ENCODE results near the gene QPRT.
"Not testable (repeated sequence)": the region's sequence is repeated elsewhere in the genome, so short reads cannot be mapped to it uniquely, and the experiment has no call there.

QPRT gene

DNA sequence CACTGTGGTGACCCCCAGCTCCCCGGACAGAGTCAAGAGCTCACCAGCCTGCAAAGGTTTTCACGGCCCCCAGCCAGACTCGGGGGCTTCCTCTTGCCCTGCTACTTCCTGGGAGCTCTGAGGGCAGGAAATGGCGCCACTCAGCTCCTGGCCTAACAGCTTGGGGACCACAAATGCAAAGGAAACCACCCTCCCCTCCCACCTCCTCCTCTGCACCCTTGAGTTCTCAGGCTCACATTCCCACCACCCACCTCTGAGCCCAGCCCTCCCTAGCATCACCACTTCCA lies 16.3 kb upstream of the QPRT start:
- ChIA-PET CTCF (interaction anchor here (1.3 to 3.3 kb wide), 7 partner anchors 10 to 127 kb away, joined by 4 to 14 read pairs (median 6); partner anchors contain the start of gene KIF22), POLR2A (interaction anchor here (0.7 to 1.3 kb wide), 4 partner anchors 11 to 509 kb away, joined by 3 read pairs; partner anchors contain the start of gene QPRT)
- DNase-seq (ENCODE audit: extremely low spot score): peak; percentile 75
- TF ChIP-seq, protein P1, sequence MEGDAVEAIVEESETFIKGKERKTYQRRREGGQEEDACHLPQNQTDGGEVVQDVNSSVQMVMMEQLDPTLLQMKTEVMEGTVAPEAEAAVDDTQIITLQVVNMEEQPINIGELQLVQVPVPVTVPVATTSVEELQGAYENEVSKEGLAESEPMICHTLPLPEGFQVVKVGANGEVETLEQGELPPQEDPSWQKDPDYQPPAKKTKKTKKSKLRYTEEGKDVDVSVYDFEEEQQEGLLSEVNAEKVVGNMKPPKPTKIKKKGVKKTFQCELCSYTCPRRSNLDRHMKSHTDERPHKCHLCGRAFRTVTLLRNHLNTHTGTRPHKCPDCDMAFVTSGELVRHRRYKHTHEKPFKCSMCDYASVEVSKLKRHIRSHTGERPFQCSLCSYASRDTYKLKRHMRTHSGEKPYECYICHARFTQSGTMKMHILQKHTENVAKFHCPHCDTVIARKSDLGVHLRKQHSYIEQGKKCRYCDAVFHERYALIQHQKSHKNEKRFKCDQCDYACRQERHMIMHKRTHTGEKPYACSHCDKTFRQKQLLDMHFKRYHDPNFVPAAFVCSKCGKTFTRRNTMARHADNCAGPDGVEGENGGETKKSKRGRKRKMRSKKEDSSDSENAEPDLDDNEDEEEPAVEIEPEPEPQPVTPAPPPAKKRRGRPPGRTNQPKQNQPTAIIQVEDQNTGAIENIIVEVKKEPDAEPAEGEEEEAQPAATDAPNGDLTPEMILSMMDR (IDR thresholded peaks at IDR 0.05; ENCODE audit: control extremely low read depth, extremely low read depth, low read depth, missing control alignments): no peak

GRCh38 chr16:29663016-29663806 lies 15.8 kb upstream of the QPRT start, which contains the start of gene SPN:
Gene SPN, plus strand, starts transcription at chr16:29663247. Its CDS starts 482 bp downstream, at chr16:29663729.
- TF ChIP-seq, protein P1 (IDR thresholded peaks at IDR 0.05; ENCODE audit: control extremely low read depth, extremely low read depth, low read depth, missing control alignments): no peak
- DNase-seq (ENCODE audit: extremely low spot score): peak; percentile 84
- ChIA-PET POLR2A (interaction anchor here (0.7 to 1.3 kb wide), 4 partner anchors 9 to 37 kb away, joined by 3 read pairs; partner anchors contain the start of gene QPRT), CTCF (interaction anchor here (1.3 to 3.3 kb wide), 8 partner anchors 10 to 127 kb away, joined by 4 to 14 read pairs (median 6); partner anchors contain the start of gene KIF22)

DNA sequence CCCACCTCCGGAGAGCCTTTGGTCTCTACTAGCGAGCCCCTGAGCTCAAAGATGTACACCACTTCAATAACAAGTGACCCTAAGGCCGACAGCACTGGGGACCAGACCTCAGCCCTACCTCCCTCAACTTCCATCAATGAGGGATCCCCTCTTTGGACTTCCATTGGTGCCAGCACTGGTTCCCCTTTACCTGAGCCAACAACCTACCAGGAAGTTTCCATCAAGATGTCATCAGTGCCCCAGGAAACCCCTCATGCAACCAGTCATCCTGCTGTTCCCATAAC lies 15.2 kb upstream of the QPRT start:
- peak; percentile 40 for DNase-seq (ENCODE audit: extremely low spot score)
- TF ChIP-seq, protein P1 (IDR thresholded peaks at IDR 0.05; ENCODE audit: control extremely low read depth, extremely low read depth, low read depth, missing control alignments): no peak
- ChIA-PET POLR2A (interaction anchor here (1.1 to 1.3 kb wide), 2 partner anchors 10 to 12 kb away, joined by 3 read pairs; no protein-coding TSS in a partner anchor), CTCF (interaction anchor here (1.6 to 3.3 kb wide), 6 partner anchors 11 to 126 kb away, joined by 5 to 14 read pairs (median 6); partner anchors contain the start of gene KIF22)

DNA sequence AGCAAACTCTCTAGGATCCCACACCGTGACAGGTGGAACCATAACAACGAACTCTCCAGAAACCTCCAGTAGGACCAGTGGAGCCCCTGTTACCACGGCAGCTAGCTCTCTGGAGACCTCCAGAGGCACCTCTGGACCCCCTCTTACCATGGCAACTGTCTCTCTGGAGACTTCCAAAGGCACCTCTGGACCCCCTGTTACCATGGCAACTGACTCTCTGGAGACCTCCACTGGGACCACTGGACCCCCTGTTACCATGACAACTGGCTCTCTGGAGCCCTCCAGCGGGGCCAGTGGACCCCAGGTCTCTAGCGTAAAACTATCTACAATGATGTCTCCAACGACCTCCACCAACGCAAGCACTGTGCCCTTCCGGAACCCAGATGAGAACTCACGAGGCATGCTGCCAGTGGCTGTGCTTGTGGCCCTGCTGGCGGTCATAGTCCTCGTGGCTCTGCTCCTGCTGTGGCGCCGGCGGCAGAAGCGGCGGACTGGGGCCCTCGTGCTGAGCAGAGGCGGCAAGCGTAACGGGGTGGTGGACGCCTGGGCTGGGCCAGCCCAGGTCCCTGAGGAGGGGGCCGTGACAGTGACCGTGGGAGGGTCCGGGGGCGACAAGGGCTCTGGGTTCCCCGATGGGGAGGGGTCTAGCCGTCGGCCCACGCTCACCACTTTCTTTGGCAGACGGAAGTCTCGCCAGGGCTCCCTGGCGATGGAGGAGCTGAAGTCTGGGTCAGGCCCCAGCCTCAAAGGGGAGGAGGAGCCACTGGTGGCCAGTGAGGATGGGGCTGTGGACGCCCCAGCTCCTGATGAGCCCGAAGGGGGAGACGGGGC lies 14.7 kb upstream of the QPRT start:
- ChIA-PET CTCF (interaction anchor here (1.4 to 3.3 kb wide), 5 partner anchors 13 to 27 kb away, joined by 3 to 14 read pairs (median 5); no protein-coding TSS in a partner anchor), POLR2A (interaction anchor here (1.1 kb wide), 1 partner anchor 10 kb away, joined by 3 read pairs; no protein-coding TSS in a partner anchor)
- DNase-seq (ENCODE audit: extremely low spot score): peak; percentile 46
- TF ChIP-seq, protein P1 (IDR thresholded peaks at IDR 0.05; ENCODE audit: control extremely low read depth, extremely low read depth, low read depth, missing control alignments): no peak

DNA sequence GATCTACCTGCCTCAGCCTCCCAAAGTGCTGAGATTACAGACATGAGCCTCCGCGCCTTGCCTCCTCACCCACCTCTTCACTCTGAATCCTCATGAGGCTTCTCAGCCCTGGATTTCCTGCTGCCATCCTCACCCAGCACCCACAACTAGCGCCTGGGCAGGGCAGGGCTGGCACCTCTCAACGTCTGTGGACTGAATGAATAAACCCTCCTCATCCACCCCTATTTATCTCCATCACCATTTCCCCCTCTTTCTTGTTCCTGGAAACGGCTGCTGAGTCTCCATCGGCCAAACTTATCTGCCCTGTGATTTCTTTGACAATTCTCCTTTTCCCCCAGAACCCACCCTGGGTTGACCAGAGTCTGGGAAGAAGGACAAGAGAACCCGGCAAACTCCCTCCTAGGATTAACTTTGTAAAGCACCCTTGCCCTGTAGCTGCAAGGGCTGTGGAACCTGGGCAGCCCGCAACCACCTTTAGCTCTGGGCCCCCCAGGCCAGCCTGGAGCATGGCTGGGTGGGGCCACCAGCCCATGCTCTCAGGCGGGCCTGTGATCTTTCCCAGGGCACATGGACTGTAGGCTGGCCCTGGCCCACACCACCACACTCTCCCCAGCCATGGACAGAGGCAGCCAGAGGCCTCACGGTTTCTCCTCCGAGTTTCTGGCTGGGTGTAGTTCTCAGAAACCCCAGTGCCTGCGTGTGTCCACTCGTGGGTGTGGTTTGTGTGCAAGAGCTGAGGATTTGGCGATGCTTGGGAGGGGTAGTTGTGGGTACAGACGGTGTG lies 13.5 kb upstream of the QPRT start:
- ChIA-PET CTCF (interaction anchor here (0.8 to 1.9 kb wide), 6 partner anchors 10 to 183 kb away, joined by 3 to 5 read pairs (median 3); no protein-coding TSS in a partner anchor), POLR2A (interaction anchor here (0.6 kb wide), 1 partner anchor 729 kb away, joined by 3 read pairs; no protein-coding TSS in a partner anchor)
- TF ChIP-seq, protein P1 (IDR thresholded peaks at IDR 0.05; ENCODE audit: control extremely low read depth, extremely low read depth, low read depth, missing control alignments): no peak
- no peak for DNase-seq (ENCODE audit: extremely low spot score)

GRCh38 chr16:29667322-29667610 lies 11.7 kb upstream of the QPRT start:
- POLR2A ChIA-PET; DNase-seq (ENCODE audit: extremely low spot score): not testable (repeated sequence)
- CTCF ChIA-PET: interaction anchor here (1.5 kb wide), 1 partner anchor 24 kb away, joined by 5 read pairs; no protein-coding TSS in a partner anchor
